ENCODE results near the gene PTK6.
"Not testable (repeated sequence)": the region's sequence is repeated elsewhere in the genome, so short reads cannot be mapped to it uniquely, and the experiment has no call there.

The PTK6 gene

GRCh38 chr20:63536997-63537524 lies at the start of gene PTK6:
PTK6 (minus strand) TSS chr20:63537376; CDS start chr20:63537314, 62 bp downstream.
- no peak for DNase-seq (ENCODE audit: low read depth)

DNA sequence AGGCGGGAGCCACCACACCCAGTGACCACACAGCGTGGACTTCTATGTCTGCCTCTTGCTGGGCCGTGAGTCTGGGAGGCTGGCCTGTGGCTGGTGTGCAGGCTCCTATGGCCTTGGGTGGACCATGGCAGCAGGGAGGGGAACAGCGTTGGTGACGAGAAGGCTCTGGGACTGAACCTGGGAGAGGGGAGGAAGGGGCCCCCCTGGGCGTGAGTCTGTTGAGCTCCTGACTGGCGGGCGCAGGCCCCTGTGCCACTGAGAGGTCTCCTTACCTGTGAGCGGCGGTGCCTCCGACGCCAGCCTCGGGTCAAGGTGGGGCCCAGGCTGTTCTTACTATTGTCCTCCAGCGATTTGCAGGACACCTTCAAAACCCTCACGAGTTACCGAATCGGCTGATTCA lies 49.6 kb upstream of the PTK6 start:
- DNase-seq (ENCODE audit: low read depth): no peak

DNA sequence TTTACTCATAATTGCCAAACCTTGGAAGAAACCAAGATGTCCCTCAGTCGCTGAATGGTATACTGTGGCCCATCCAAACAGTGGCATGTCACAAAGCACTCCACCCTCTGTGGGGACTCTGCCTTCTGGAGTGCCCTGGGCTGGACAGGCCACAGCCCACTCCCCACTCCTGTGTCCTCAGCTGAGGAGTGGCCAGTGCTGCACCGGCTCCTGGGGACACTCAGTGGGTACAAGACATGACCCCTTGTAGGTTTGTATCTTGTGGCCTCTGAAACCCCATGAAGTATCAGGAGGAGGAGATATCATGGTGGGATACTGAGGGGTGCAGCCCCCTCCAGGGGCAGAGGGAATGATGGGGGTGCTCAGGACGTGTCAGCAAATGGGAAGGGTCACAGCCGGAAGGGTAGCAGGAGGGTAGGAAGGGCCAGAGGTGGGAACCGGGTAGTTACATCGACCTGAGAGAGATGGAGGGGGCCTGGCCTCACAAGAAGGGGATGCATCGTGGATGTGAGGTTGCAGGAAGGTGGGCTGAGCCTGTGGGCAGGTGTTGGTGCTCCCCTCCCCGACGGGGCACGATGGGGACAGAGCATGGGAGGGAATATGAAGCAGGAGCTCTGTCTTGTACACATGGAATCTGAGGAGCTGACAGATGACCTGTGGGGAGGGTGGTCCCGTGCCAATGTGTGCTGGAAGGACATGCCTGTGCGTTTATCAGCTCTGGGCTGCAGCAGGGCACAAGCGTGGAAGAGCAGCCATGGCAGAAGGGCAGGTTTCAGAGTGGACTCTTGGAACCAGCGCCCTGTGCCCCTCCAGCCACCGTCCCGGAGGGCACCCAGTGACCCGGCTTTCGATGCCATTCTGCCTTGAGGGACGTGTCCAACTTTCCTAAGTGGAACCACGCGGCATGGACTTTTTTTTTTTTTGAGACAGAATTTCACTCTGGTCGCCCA lies 48.7 kb upstream of the PTK6 start:
- no peak for DNase-seq (ENCODE audit: low read depth)

DNA sequence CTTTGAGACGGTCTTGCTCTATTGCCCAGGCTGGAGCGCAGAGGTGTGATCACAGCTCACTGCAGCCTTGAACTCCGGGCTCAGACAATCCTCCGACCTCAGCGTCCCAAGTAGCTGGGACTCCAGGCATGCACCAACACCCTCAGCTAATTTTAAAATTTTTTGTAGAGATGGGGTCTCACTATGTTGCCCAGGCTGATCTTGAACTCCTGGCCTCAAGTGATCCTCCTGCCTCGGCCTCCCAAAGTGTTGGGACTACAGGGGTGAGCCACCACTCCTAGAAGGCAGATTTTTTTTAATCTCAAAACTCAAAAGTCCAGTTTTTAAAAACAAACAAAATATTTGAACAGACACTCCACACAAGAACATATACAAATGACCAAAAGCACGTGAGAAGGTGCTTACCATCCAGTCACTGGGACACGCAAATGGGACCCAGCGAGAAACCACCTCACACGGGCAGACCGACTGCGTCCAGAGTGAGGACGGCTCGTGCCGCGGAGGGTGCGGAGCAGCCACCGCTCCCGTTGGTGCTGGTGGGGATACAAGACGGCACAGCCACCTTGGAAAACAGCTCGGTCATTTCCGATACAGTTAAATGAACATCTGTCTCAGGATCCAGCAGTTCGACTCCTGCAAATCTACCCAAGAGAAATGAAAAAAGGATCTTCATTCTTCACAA lies 45.3 kb upstream of the PTK6 start:
- DNase-seq (ENCODE audit: low read depth): no peak

- no peak for DNase-seq (ENCODE audit: low read depth)
Measured at GRCh38 chr20:63580796-63581461, 43.8 kb upstream of the PTK6 start.

- no peak for DNase-seq (ENCODE audit: low read depth)
Measured at GRCh38 chr20:63579017-63579694, 42.0 kb upstream of the PTK6 start.

GRCh38 chr20:63578224-63579016 lies 41.2 kb upstream of the PTK6 start:
- no peak for DNase-seq (ENCODE audit: low read depth)

DNA sequence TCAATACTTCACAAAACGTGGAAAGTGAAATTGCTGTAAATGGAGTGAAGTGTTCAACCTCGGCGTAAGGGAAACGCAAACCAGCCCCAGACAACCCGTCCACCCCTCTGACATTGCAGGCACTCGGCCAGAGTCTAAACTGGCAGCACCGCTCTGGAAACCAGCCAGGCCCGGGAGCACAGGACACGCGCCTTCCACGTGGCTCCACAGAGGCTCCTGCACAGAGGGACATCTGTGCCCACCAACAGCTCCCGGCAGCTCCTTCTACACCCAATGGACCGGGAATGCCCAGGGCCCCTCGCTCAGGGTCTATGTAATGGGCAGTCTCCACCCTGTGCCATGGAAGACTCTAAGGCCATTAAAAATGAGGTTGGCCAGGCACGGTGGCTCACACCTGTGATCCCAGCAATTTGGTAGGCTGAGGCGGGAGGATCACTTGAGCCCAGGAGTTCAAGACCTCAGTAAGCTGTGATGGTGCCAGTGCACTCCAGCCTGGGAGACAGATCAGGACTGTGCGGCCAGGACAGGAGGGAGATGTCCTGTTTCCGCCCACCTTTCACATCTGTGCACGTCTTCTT lies 40.2 kb upstream of the PTK6 start:
- DNase-seq (ENCODE audit: low read depth): no peak

- DNase-seq (ENCODE audit: low read depth): no peak
Measured at GRCh38 chr20:63576311-63576710, 39.1 kb upstream of the PTK6 start.

- no peak for DNase-seq (ENCODE audit: low read depth)
Measured at GRCh38 chr20:63574829-63575743, 37.9 kb upstream of the PTK6 start.

DNA sequence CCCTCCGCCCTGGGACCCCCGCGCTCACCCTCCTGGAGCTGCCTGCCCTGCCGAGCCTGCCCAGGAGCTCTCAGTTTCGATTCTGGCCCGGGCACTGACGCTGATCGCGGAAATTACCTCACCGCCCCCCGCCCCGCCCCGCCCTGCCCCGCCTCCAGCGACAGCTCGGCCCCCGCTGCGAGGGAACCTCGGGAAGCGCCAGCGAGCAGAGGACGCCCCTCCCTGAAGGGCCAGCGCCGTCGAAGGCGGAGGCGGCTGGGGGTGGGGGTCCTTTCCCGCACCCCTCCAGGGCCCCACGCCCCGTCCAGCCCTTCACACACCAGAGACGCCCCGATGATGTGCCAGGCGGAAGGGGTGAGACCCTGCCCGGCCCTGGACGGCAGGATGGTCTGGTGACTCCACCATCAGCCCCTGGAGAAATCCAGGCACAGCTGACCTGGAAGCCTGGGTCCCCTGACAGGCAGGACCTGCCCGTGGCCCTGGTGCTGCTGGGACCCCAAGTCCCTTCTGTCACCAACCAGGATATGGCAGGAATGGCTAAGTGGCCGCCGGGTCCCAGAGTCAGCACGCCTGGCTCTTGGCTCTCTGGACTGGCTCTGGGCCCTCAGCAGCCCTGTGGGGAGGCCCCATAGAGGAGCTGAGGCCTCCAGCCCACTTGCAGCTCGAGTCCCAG lies 37.1 kb upstream of the PTK6 start, which contains the start of gene HELZ2:
Gene HELZ2, minus strand, starts transcription at position 84 of the 673 bp plus-strand sequence. CDS start 1,854 bp downstream, outside the sequence.
- peak; percentile 44 for DNase-seq (ENCODE audit: low read depth)

- DNase-seq (ENCODE audit: low read depth): no peak
Measured at GRCh38 chr20:63573647-63574131, 36.5 kb upstream of the PTK6 start.

GRCh38 chr20:63572788-63573646 lies 35.8 kb upstream of the PTK6 start:
- no peak for DNase-seq (ENCODE audit: low read depth)

DNA sequence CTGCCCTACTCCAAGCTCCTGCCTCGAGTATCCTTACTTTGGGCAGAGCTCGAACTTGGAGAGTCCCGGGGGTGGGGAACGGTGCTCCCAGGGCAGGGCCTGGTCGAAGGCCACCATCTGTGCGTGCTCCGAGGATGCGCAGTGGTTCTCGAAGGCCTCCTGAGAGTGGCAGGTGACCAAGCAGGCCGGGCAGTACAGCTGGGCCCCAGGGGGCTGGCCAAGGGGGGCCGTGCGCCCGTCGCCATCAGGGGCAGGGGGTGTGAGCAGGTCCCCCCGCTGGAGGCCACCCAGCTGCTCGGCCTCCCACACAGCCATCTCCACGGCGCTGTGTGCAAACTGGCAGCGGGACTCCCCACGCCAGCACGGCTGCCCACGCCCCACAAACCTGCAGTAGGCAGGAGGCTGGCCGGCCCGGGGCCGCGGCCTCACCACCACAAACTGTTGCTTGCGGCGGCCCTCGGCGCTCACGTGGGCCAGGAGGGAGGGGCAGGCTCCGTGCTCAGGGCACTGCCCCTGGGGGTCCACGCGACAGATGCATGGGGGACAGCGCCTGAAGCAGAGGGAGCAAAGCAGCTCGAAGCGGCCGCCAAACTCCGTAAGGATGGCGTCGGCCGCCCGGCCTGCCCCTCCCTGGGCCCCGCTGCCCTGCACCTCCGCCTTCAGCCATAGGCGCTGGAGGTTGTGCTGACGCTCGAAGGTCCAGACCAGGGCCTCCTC lies 35.1 kb upstream of the PTK6 start:
- no peak for DNase-seq (ENCODE audit: low read depth)

DNA sequence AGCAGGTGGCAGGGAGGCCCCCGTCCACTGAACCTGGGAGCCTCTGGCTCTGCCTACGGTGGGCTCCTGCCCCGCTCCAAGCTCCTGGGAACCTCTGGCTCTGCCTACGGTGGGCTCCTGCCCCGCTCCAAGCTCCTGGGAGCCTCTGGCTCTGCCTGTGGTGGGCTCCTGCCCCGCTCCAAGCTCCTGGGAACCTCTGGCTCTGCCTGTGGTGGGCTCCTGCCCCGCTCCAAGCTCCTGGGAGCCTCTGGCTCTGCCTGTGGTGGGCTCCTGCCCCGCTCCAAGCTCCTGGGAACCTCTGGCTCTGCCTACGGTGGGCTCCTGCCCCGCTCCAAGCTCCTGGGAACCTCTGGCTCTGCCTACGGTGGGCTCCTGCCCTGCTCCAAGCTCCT lies 33.9 kb upstream of the PTK6 start:
- not testable (repeated sequence) for DNase-seq (ENCODE audit: low read depth)

DNA sequence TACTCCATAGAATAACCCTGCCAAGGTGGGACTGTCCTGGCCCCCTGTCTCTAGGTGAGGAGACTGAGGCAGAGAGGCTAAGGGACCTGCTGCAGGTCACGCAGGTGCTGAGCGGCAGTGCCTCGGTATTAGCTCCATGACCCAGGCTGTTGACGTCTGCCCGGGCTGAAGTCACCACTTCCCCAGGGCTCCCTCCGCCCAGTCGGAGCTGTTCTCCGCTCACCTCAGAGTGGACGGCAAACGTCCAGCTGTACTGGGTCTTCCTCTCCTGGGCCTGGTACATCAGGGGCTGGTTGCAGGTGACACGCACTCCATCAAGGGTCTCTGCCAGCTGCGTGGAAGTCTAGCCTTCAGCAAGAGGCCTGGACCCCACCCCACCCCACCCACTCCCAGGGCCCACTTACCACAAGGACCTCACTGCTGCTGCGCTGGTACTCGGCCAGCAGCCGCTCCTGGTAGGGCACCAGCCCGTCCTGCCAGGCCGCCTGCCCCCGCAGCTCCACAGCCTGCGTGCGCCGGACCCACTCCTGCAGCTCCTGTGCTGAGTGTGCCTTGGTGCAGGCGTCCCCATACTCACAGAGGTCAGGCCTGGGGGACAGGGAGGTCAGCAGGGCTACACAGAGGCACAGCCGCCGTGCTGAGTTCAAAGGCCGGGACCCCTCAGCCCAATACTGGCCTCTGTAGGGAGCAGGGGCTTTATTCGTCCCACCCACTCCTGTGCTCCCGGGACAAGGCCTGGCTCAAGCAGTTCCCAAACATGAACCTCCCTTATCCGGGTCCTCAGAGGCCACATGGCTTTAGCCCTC lies 33.3 kb upstream of the PTK6 start:
- DNase-seq (ENCODE audit: low read depth): no peak

Measured in GM04504 (cell line).